Tibial artery (tissue), 4 donors: Measurements from ENCODE around the gene ACTR5.

Experiments
- DNase-seq, 2 donors: peaks; one replicate each; pipeline ENCODE4 v3.0.0-alpha.2; 2019
- H3K27ac ChIP-seq, 2 donors: fragments of 200-600 bp; sonication (generic) in 1 of 2; 1 replicate in 1 of 2; 2 replicates in 1 of 2; pipeline ENCODE4 v1.5.1; 2018 to 2019; ENCODE audit warnings: mild to moderate bottlenecking in 1 of 2
- H3K27me3 ChIP-seq, 2 donors: fragments of 200-600 bp; sonication (generic) in 1 of 2; one replicate each; pipeline versions ENCODE4 v1.5.1 to v1.6.0; 2016 to 2019
- H3K36me3 ChIP-seq, 3 donors: fragments of 200-600 bp; sonication (generic) in 2 of 3; one replicate each; pipeline ENCODE4 v1.5.1; 2016 to 2019; ENCODE audit warnings: mild to moderate bottlenecking in 2 of 3
- H3K4me1 ChIP-seq, 4 donors: fragments of 200-600 bp; sonication (generic) in 2 of 4; 1 replicate in 3 of 4; 2 replicates in 1 of 4; pipeline ENCODE4 v1.5.1; 2016 to 2019
- H3K4me3 ChIP-seq, 2 donors: fragments of 200-600 bp; sonication (generic) in 1 of 2; 1 replicate in 1 of 2; 2 replicates in 1 of 2; pipeline ENCODE4 v1.5.1; 2018 to 2019; ENCODE audit warnings: mild to moderate bottlenecking in 2 of 2
- H3K9me3 ChIP-seq, 3 donors: fragments of 200-600 bp; sonication (generic) in 1 of 3; one replicate each; pipeline ENCODE4 v1.5.1; 2016 to 2019
- intact Hi-C: fragments of 100-400 bp; cut with DNase I; formaldehyde crosslinking; loops from one replicate; pipeline ENCODE4 v1.15.0; 2023; ENCODE audit warnings: low total_unique reads
- TF ChIP-seq, protein P1 (sequence below), 2 experiments: fragments of 200-600 bp in 1 of 2; fragments of 450-650 bp in 1 of 2; IDR thresholded peaks; one replicate each; pipeline ENCODE4 v1.5.1; 2017 to 2019; ENCODE audit warnings: antibody characterized with exemption in 2 of 2, mild to moderate bottlenecking in 1 of 2, moderate library complexity in 1 of 2

Gene ACTR5

DNA sequence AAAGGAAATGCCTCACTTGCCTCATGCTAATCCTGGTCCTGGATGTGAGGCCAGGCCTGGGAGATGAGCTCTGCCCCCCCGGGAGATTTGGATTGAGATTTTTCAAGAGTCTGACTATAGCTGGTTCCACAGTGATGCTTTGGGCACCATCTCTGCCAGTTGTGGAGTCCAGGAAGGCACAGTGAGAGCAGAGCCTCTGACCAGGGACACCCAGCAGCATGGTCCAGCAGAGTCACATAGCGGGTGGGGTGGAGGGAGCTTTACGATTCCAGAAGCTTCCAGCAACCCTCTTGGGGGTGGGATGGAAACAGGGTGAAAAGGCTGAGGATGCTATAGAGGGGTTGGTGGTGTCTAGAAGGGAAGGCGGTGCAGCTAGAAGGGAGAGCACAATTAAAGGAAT, 15.3 kb upstream of the ACTR5 start:
- peaks cover 0 to 29% (median 15%) of the 10 kb centered on the region in 4 donors for H3K4me1 ChIP-seq
- intact Hi-C loops, result no loop called here
- DNase-seq, result no peak
- H3K27ac ChIP-seq, result no peak overlapping the region
- no peak overlapping the region for H3K4me3 ChIP-seq
- H3K27me3 ChIP-seq, result peaks cover 10 to 74% of the 10 kb centered on the region in 2 donors
- no peaks in the 10 kb centered on the region for H3K9me3 ChIP-seq
- TF ChIP-seq, protein P1, sequence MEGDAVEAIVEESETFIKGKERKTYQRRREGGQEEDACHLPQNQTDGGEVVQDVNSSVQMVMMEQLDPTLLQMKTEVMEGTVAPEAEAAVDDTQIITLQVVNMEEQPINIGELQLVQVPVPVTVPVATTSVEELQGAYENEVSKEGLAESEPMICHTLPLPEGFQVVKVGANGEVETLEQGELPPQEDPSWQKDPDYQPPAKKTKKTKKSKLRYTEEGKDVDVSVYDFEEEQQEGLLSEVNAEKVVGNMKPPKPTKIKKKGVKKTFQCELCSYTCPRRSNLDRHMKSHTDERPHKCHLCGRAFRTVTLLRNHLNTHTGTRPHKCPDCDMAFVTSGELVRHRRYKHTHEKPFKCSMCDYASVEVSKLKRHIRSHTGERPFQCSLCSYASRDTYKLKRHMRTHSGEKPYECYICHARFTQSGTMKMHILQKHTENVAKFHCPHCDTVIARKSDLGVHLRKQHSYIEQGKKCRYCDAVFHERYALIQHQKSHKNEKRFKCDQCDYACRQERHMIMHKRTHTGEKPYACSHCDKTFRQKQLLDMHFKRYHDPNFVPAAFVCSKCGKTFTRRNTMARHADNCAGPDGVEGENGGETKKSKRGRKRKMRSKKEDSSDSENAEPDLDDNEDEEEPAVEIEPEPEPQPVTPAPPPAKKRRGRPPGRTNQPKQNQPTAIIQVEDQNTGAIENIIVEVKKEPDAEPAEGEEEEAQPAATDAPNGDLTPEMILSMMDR (IDR thresholded peaks at IDR 0.05), result no peak
- no peaks in the 10 kb centered on the region for H3K36me3 ChIP-seq

DNA sequence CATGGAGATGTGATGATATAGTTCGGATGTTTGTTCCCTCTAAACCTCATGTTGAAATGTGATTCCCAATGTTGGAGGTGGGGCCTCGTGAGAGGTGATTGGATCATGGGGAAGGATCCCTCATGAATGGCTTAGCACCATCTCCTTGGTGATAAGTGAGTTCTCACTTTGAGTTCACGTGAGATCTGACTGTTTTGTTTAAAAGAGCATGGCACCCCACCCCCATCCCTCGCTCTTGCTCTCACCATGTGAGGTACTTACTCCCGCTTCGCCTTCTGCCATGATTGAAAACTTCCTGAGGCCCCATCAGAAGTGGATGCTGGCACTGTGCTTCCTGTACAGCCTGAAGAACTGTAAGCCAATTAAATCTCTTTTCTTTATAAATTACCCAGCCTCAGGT, 13.1 kb upstream of the ACTR5 start:
- Histone ChIP-seq H3K4me3 (no peak overlapping the region), H3K36me3 (no peaks in the 10 kb centered on the region), H3K27ac (no peak overlapping the region), H3K27me3 (peaks cover 5 to 70% of the 10 kb centered on the region in 2 donors), H3K9me3 (no peaks in the 10 kb centered on the region), H3K4me1 (peaks cover 0 to 14% (median 10%) of the 10 kb centered on the region in 4 donors)
- no peak for DNase-seq
- TF ChIP-seq, protein P1 (IDR thresholded peaks at IDR 0.05), result no peak
- intact Hi-C loops, result no loop called here

DNA sequence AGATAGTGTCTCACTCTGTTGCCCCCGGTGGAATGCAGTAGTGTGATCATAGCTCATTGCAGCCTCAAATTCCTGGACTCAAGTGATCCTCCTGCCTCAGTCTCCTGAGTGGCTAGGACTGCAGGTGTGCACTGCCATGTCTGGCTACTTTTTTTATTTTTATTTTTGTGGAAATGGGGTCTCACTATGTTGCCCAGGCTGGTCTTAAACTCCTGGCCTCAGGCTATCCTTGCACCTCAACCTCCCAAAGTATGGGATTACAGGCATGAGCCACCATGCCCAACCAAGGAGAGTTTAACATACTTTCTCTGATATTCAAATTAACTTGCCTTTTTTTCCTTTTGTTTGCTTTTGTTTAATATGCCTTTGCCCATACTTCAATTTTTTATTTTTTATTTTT, 10.4 kb upstream of the ACTR5 start:
- intact Hi-C loops, result no loop called here
- Histone ChIP-seq H3K27me3 (peaks cover 0 to 55% of the 10 kb centered on the region in 2 donors), H3K9me3 (no peaks in the 10 kb centered on the region), H3K4me3 (no peak overlapping the region), H3K4me1 (no peaks in the 10 kb centered on the region), H3K36me3 (no peaks in the 10 kb centered on the region), H3K27ac (no peak overlapping the region)
- TF ChIP-seq, protein P1 (IDR thresholded peaks at IDR 0.05), result no peak
- DNase-seq, result no peak

DNA sequence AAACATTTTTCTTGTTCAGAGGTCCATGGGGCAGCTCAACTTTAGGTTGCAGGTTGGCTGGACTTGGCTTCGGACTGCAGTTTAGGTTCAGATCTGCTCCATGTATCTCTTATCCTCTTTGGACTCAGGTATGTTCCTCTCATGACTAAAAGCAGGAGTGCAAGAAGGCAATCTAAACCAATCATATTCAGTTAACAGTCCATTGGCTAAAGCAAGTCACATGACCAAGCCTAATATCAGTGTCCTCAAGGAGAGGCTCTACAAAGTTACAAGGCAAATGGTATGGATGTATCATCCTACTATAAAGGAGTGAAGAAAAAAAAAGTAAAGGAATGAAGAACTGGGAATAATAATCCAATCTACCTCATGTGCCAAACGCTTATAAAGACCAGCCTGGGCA, 2.5 kb upstream of the ACTR5 start:
- Histone ChIP-seq H3K27ac (no peak overlapping the region), H3K4me1 (peaks cover 0 to 15% (median 10%) of the 10 kb centered on the region in 4 donors), H3K4me3 (no peak overlapping the region), H3K27me3 (peaks cover 0 to 21% of the 10 kb centered on the region in 2 donors), H3K9me3 (no peaks in the 10 kb centered on the region), H3K36me3 (no peaks in the 10 kb centered on the region)
- intact Hi-C loops, result no loop called here
- no peak for DNase-seq
- TF ChIP-seq, protein P1 (IDR thresholded peaks at IDR 0.05), result no peak

DNA sequence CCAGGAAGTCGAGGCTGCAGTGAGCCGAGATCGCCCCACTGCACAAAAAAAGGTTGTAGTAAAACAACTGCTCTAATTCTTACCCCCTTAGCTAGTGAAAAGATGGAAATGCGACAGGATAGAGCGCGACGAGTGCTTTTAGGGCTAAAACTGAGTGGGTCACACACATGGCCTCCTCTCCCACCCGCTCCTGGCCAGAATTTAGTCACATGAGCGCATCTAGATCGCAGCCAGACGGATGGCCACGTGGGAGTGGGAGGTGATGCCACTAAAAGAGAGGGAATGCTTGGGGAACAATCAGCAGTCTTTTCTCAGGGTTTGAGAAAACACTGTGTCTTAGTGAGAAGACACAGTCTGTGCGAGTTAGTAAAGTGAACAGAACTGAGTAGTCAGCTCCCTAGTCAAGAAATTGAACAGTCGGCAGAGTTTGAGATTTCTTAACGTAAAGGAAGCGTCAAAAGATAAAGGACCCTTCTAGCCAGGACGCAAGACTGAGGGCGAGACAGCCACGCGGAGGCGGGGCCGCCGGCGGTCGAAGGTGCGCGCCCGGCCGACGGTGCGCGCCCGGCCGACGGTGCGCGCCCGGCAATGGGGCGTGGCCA, 664 bp upstream of the ACTR5 start:
- intact Hi-C loops, result no loop called here
- H3K4me1 ChIP-seq, result peaks cover 0 to 15% (median 10%) of the 10 kb centered on the region in 4 donors
- TF ChIP-seq, protein P1 (IDR thresholded peaks at IDR 0.05), result no peak
- no peaks in the 10 kb centered on the region for H3K9me3 ChIP-seq
- H3K27ac ChIP-seq, result peak overlapping the region; percentile 83 to 86
- DNase-seq, result no peak
- H3K27me3 ChIP-seq, result peaks cover 0 to 10% of the 10 kb centered on the region in 2 donors
- peak overlapping the region; percentile 87 to 90 for H3K4me3 ChIP-seq
- peaks cover 0 to 11% (median 8%) of the 10 kb centered on the region in 3 donors for H3K36me3 ChIP-seq

DNA sequence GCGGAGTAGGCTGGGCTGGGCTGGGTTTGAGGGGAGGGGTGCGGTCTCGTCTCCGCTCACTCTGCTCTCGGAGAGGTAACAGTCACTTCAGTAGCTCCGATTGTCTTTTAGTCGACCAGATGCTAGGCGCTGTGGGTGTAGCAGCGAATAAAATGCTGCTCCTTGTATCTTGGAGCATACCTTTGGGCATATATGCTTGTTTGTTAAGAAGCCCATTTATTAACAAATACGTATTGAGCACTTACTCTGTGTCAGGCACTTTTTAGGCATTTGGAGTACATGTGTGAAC, 545 bp downstream of the ACTR5 start:
- Histone ChIP-seq H3K4me1 (peaks cover 0 to 15% (median 10%) of the 10 kb centered on the region in 4 donors), H3K9me3 (no peaks in the 10 kb centered on the region), H3K4me3 (peak overlapping the region; percentile 87 to 90), H3K36me3 (peaks cover 0 to 23% (median 16%) of the 10 kb centered on the region in 3 donors), H3K27me3 (peaks cover 0 to 2% of the 10 kb centered on the region in 2 donors), H3K27ac (peak overlapping the region; percentile 83 to 86)
- intact Hi-C loops, result no loop called here
- TF ChIP-seq, protein P1 (IDR thresholded peaks at IDR 0.05), result no peak
- DNase-seq, result no peak
